ENCODE results near the gene LZIC.

LZIC gene

GRCh38 chr1:9910076-9910422 lies 33.1 kb downstream of the LZIC start, which contains the start of gene CTNNBIP1:
CTNNBIP1 (minus strand) TSS chr1:9910269; CDS start chr1:9872064, 38,205 bp downstream.
- DNase-seq: no peak

- DNase-seq: peak; percentile 44
Measured at GRCh38 chr1:9909234-9910046, 33.8 kb downstream of the LZIC start.

- DNase-seq: no peak
Measured at GRCh38 chr1:9908871-9909233, 34.3 kb downstream of the LZIC start.

GRCh38 chr1:9907441-9907840 lies 35.8 kb downstream of the LZIC start:
- no peak for DNase-seq

GRCh38 chr1:9906466-9906865 lies 36.7 kb downstream of the LZIC start:
- DNase-seq: no peak

GRCh38 chr1:9905010-9905409 lies 38.2 kb downstream of the LZIC start:
- DNase-seq: no peak

- no peak for DNase-seq
Measured at GRCh38 chr1:9904596-9904995, 38.6 kb downstream of the LZIC start.

GRCh38 chr1:9903801-9904527 lies 39.2 kb downstream of the LZIC start:
- no peak for DNase-seq

GRCh38 chr1:9902060-9902452 lies 41.1 kb downstream of the LZIC start:
- no peak for DNase-seq

GRCh38 chr1:9901148-9902059 lies 41.8 kb downstream of the LZIC start:
- DNase-seq: no peak

GRCh38 chr1:9900142-9901043 lies 42.8 kb downstream of the LZIC start:
- no peak for DNase-seq

GRCh38 chr1:9894115-9894514 lies 49.1 kb downstream of the LZIC start:
- no peak for DNase-seq

- no peak for DNase-seq
Measured at GRCh38 chr1:9892563-9893528, 50.3 kb downstream of the LZIC start.

GRCh38 chr1:9891207-9891606 lies 52.0 kb downstream of the LZIC start:
- DNase-seq: peak; percentile 74

- DNase-seq: peak; percentile 67
Measured at GRCh38 chr1:9890224-9890731, 52.9 kb downstream of the LZIC start.

GRCh38 chr1:9889411-9889810 lies 53.8 kb downstream of the LZIC start:
- DNase-seq: no peak

- DNase-seq: no peak
Measured at GRCh38 chr1:9888886-9889285, 54.3 kb downstream of the LZIC start.

GRCh38 chr1:9887070-9887469 lies 56.1 kb downstream of the LZIC start:
- DNase-seq: no peak

- no peak for DNase-seq
Measured at GRCh38 chr1:9886092-9886742, 57.0 kb downstream of the LZIC start.

GRCh38 chr1:9884805-9885204 lies 58.4 kb downstream of the LZIC start:
- DNase-seq: no peak

Measured in COR-L47 (cell line).